ENCODE measurements around the gene TUSC2.

TUSC2 gene

GRCh38 chr3:50325497-50326181 is 2.4 kb downstream of the TUSC2 start:
- DNase-seq (ENCODE audit: low read depth) = no peak

DNA sequence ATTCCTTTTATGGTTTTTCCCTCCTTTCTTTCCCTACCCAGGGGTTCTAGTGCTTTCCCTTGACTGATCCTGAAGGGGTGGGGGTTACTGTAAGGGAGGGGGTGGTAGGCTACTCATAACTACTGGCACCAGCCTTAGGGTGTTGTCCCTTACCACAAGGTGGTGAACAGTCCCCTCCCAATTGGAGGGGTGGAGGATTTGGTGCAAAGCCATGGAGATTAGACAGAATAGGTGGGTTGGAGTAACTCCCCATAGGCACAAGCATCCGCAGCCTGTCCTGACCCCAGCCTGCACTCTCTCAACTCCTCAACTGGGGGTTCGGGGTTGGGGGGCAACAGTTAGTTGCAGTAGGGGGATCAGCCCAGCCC is 2.9 kb downstream of the TUSC2 start:
- no peak overlapping the region for H3K4me3 ChIP-seq (ENCODE audit: low read depth, low read length)
- TF ChIP-seq, protein P1, sequence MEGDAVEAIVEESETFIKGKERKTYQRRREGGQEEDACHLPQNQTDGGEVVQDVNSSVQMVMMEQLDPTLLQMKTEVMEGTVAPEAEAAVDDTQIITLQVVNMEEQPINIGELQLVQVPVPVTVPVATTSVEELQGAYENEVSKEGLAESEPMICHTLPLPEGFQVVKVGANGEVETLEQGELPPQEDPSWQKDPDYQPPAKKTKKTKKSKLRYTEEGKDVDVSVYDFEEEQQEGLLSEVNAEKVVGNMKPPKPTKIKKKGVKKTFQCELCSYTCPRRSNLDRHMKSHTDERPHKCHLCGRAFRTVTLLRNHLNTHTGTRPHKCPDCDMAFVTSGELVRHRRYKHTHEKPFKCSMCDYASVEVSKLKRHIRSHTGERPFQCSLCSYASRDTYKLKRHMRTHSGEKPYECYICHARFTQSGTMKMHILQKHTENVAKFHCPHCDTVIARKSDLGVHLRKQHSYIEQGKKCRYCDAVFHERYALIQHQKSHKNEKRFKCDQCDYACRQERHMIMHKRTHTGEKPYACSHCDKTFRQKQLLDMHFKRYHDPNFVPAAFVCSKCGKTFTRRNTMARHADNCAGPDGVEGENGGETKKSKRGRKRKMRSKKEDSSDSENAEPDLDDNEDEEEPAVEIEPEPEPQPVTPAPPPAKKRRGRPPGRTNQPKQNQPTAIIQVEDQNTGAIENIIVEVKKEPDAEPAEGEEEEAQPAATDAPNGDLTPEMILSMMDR (IDR thresholded peaks at IDR 0.05; ENCODE audit: low read depth, low read length, missing control alignments) = no peak
- no peak for DNase-seq (ENCODE audit: low read depth)

More at GRCh38 chr3:50325497-50326181, 2.4 kb downstream of the TUSC2 start:
- H3K4me3 ChIP-seq (ENCODE audit: low read depth, low read length) = no peak overlapping the region
- TF ChIP-seq, protein P1 (IDR thresholded peaks at IDR 0.05; ENCODE audit: low read depth, low read length, missing control alignments) = no peak

GRCh38 chr3:50324351-50325112 is 3.5 kb downstream of the TUSC2 start:
- TF ChIP-seq, protein P1 (IDR thresholded peaks at IDR 0.05; ENCODE audit: low read depth, low read length, missing control alignments) = peak; percentile 81
- H3K4me3 ChIP-seq (ENCODE audit: low read depth, low read length) = no peak overlapping the region
- no peak for DNase-seq (ENCODE audit: low read depth)

GRCh38 chr3:50323614-50324199 is 4.3 kb downstream of the TUSC2 start:
- DNase-seq (ENCODE audit: low read depth) = no peak
- H3K4me3 ChIP-seq (ENCODE audit: low read depth, low read length) = no peak overlapping the region
- TF ChIP-seq, protein P1 (IDR thresholded peaks at IDR 0.05; ENCODE audit: low read depth, low read length, missing control alignments) = no peak

DNA sequence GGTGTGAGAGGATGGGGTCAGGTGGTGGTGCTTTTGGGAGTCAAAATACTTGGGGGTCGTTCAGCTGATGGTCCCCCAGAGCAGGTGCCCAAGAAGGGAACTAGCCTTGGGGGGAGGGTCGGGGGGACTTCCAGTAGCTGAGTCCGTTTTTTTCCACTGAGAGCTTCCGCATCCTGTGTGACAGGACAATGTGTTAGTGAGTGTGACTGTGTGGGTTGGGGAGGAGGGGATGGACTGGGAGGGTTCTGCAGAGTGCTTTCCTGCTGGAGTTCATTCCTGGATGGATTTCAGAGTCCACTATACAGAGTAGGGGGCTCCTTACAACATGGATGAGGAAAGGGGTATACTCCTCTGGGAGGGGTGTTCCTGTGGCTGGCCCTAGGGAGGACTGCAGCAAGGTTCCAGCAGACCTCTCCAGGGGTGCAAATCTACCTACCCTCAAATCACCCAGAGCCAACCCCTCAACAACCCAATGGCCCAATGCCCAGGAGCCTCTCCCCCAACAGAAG is 4.9 kb downstream of the TUSC2 start:
- DNase-seq (ENCODE audit: low read depth) = no peak
- H3K4me3 ChIP-seq (ENCODE audit: low read depth, low read length) = no peak overlapping the region
- TF ChIP-seq, protein P1 (IDR thresholded peaks at IDR 0.05; ENCODE audit: low read depth, low read length, missing control alignments) = no peak

DNA sequence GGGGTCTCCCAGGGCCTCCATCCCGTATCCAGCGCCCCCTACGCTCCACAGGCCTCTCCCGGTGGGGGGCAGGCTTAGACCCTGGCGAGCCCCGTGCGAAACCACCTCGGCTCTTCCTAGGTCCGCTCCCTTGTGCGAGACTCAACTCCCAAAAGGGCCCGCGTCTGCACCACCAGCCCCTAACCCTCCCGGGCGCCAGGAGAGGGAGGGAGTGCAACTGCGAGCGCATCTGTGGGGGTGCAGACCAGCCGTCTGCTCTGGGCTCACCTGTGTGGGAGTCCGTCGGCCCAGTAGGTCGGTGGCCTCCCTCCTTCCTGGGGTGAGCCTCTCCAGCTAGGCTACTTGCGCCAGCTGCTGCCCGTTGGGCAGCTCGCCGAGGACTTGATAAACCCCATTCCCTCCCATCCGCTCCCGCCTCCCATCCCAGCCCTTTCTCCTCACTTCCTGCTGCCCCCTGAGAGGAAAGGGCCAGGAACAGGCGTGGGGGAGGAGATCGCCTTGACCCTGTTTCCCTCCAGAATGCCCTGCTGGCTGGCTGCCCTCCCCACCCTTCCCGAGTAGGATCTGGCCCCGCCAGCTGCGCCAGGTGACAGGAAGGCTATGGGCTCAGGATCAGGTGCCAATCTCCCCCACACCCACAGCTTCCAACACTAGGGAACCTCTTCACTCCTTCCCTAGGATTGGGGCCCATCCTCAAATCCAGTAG is 5.5 kb downstream of the TUSC2 start, which contains the start of gene HYAL2:
HYAL2 (minus strand) TSS at position 360 of the 706 bp plus-strand sequence. CDS start 2,256 bp downstream, outside the sequence.
- no peak for DNase-seq (ENCODE audit: low read depth)
- H3K4me3 ChIP-seq (ENCODE audit: low read depth, low read length) = peak within 1 kb of the TSS; percentile 61
- TF ChIP-seq, protein P1 (IDR thresholded peaks at IDR 0.05; ENCODE audit: low read depth, low read length, missing control alignments) = no peak
